COR-L47 (cell line): Measurements from ENCODE around the gene ELK3.

Experiments used
- DNase-seq: peaks from one replicate; lab custom pipeline; 2025; lab: John Stamatoyannopoulos, UW

Gene ELK3

GRCh38 chr12:96258104-96258961, 64.2 kb downstream of the ELK3 start:
- peak; percentile 66 for DNase-seq

GRCh38 chr12:96260231-96260630, 66.1 kb downstream of the ELK3 start:
- DNase-seq: no peak

GRCh38 chr12:96260644-96261043, 66.5 kb downstream of the ELK3 start:
- no peak for DNase-seq

GRCh38 chr12:96261557-96261956, 67.4 kb downstream of the ELK3 start:
- DNase-seq: no peak

- DNase-seq: peak; percentile 60
These were observed 69.3 kb downstream of the ELK3 start for GRCh38 chr12:96263449-96263902.

GRCh38 chr12:96265400-96265799, 71.2 kb downstream of the ELK3 start:
- no peak for DNase-seq

GRCh38 chr12:96265836-96266235, 71.7 kb downstream of the ELK3 start:
- no peak for DNase-seq

- no peak for DNase-seq
These were observed 72.1 kb downstream of the ELK3 start for GRCh38 chr12:96266238-96266637.

- no peak for DNase-seq
These were observed 77.5 kb downstream of the ELK3 start for GRCh38 chr12:96271469-96272199.

GRCh38 chr12:96274331-96274730, 80.2 kb downstream of the ELK3 start:
- no peak for DNase-seq

GRCh38 chr12:96285158-96285557, 91.0 kb downstream of the ELK3 start:
- no peak for DNase-seq

GRCh38 chr12:96289067-96289466, 94.9 kb downstream of the ELK3 start:
- DNase-seq: no peak

GRCh38 chr12:96293093-96293492, 98.9 kb downstream of the ELK3 start:
- no peak for DNase-seq

- no peak for DNase-seq
These were observed 100.7 kb downstream of the ELK3 start for GRCh38 chr12:96294831-96295230.

GRCh38 chr12:96295532-96296160, 101.5 kb downstream of the ELK3 start:
- DNase-seq: no peak

- no peak for DNase-seq
These were observed 103.3 kb downstream of the ELK3 start for GRCh38 chr12:96297504-96297903.

- no peak for DNase-seq
These were observed 105.9 kb downstream of the ELK3 start for GRCh38 chr12:96300064-96300463.

GRCh38 chr12:96301732-96302131, 107.6 kb downstream of the ELK3 start:
- no peak for DNase-seq

- DNase-seq: peak; percentile 1
These were observed 108.6 kb downstream of the ELK3 start for GRCh38 chr12:96302687-96303310.

- DNase-seq: peak; percentile 13
These were observed 109.5 kb downstream of the ELK3 start for GRCh38 chr12:96303653-96304052.

- no peak for DNase-seq
These were observed 111.5 kb downstream of the ELK3 start for GRCh38 chr12:96305665-96306064.

- DNase-seq: no peak
These were observed 114.7 kb downstream of the ELK3 start for GRCh38 chr12:96308881-96309280.
